ENCODE results near the gene MST1R.
A peak's percentile ranks its signal among the peaks of the same experiment; 100 is the strongest.

Gene MST1R

DNA sequence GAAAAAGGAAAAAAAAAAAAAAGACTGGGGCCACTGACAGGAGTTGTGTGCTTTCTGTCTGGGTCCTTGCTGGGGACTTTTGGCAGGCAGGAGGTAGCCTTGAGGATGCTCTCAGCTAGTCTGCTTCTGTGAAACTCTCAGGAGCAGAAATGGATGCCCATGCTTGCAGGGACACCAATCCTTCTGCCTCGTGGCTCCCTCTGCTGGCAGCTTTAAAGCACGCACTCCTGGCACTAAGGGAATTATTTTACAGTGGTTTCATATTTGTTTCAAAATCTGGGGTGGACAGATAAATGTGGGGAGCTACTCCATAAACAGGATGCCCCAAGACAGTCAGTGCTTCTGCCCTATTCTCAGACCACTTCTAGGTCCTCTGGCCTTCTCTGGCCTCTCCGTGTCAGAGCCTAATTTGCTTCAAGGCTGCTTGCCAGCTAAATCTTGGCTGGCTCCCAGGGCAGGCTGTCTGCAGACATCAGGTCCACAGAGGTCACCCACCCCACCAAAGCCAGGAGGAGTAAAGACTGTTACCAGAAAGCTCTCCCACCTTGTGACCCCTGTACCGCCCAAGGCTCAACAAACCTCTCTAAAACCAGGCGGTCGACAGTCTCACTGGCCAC, 64.4 kb downstream of the MST1R start:
- POLR2A ChIA-PET = interaction anchor here (1.1 kb wide), 1 partner anchor 36 kb away, joined by 3 read pairs; the partner anchor contains the start of gene INKA1
- TF ChIP-seq, protein P1, sequence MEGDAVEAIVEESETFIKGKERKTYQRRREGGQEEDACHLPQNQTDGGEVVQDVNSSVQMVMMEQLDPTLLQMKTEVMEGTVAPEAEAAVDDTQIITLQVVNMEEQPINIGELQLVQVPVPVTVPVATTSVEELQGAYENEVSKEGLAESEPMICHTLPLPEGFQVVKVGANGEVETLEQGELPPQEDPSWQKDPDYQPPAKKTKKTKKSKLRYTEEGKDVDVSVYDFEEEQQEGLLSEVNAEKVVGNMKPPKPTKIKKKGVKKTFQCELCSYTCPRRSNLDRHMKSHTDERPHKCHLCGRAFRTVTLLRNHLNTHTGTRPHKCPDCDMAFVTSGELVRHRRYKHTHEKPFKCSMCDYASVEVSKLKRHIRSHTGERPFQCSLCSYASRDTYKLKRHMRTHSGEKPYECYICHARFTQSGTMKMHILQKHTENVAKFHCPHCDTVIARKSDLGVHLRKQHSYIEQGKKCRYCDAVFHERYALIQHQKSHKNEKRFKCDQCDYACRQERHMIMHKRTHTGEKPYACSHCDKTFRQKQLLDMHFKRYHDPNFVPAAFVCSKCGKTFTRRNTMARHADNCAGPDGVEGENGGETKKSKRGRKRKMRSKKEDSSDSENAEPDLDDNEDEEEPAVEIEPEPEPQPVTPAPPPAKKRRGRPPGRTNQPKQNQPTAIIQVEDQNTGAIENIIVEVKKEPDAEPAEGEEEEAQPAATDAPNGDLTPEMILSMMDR (IDR thresholded peaks at IDR 0.05; ENCODE audit: control extremely low read depth, extremely low read depth, low read depth, missing control alignments) = peak; percentile 92
- CTCF ChIA-PET = interaction anchor here (0.6 to 29.3 kb wide), 45 partner anchors 9 to 300 kb away, joined by 3 to 558 read pairs (median 5); partner anchors contain the start of genes AMIGO3, CDHR4, INKA1 and IP6K1
- peak; percentile 82 for DNase-seq (ENCODE audit: extremely low spot score)
